ENCODE measurements around the gene ESPNL. TPM values are rescaled to one million over a fixed set of nuclear protein-coding genes. Genes with fewer than 3 reads are reported as not detected.

The ESPNL gene
- total and polyA plus RNA-seq, 10 donors, result 0.65 to 6.2 (median 1.7) TPM

DNA sequence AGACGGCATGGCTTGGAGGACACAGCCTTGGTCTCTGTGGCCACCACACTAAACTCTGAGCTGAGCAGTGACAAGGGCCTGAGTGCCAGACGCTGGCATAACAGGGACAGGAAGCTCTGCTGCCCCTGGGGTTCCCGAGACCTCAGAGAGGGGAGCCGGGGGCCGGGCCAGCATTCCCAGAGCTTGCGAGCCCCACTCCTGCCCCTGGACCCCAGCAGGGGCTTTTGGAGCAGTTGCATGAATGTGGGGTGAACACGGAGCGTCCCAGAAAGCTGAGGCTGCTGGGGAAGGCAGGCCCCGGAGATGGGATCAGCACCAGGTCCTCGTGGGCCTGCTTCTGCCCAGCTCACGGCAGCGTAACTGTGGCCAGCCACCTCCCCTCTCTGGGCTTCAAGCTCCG is 51.1 kb downstream of the ESPNL start:
- peaks cover 0 to 10% (median 0%) of the 10 kb centered on the region in 6 donors for H3K4me1 ChIP-seq
- no peak for DNase-seq
- H3K27ac ChIP-seq, result no peak overlapping the region
- no peaks in the 10 kb centered on the region for H3K9me3 ChIP-seq
- intact Hi-C loops (cut with DNase I; ENCODE audit: low total_unique reads), result no loop called here
- H3K4me3 ChIP-seq, result no peak overlapping the region
- no peaks in the 10 kb centered on the region for H3K27me3 ChIP-seq (replicated peaks in 1 of 7)
- 86 to 94% (median 91%) methylated on average over 7 to 13 of the region's 13 CpGs for WGBS, 5 donors
- H3K36me3 ChIP-seq, result no peaks in the 10 kb centered on the region
- no peak for TF ChIP-seq CTCF (IDR thresholded peaks at IDR 0.05 in 8 of 11, conservative IDR thresholded peaks at IDR 0.05 in 3 of 11)
- no peak for TF ChIP-seq POLR2AphosphoS5 (IDR thresholded peaks at IDR 0.05)
- no peak for TF ChIP-seq POLR2A (IDR thresholded peaks at IDR 0.05)

- no peaks in the 10 kb centered on the region for H3K9me3 ChIP-seq
- peaks cover 0 to 10% (median 0%) of the 10 kb centered on the region in 6 donors for H3K4me1 ChIP-seq
- intact Hi-C loops (cut with DNase I; ENCODE audit: low total_unique reads), result no loop called here
- no peaks in the 10 kb centered on the region for H3K36me3 ChIP-seq
- H3K27ac ChIP-seq, result no peak overlapping the region
- H3K4me3 ChIP-seq, result no peak overlapping the region
- DNase-seq, result no peak
- TF ChIP-seq POLR2AphosphoS5 (IDR thresholded peaks at IDR 0.05) (no peak), CTCF (IDR thresholded peaks at IDR 0.05 in 8 of 11, conservative IDR thresholded peaks at IDR 0.05 in 3 of 11) (no peak), POLR2A (IDR thresholded peaks at IDR 0.05) (no peak)
- 86 to 91% (median 86%) methylated on average over 14 to 16 of the region's 16 CpGs for WGBS, 5 donors
- no peaks in the 10 kb centered on the region for H3K27me3 ChIP-seq (replicated peaks in 1 of 7)
Observed at GRCh38 chr2:238151628-238152235, 51.6 kb downstream of the ESPNL start.

- 83 to 89% (median 87%) methylated on average over 22 of the region's 22 CpGs for WGBS, 5 donors
- Histone ChIP-seq H3K27ac (no peak overlapping the region), H3K9me3 (no peaks in the 10 kb centered on the region), H3K36me3 (no peaks in the 10 kb centered on the region), H3K4me3 (no peak overlapping the region), H3K27me3 (replicated peaks in 1 of 7) (peaks cover 0 to 6% (median 0%) of the 10 kb centered on the region in 7 donors), H3K4me1 (peaks cover 0 to 2% (median 0%) of the 10 kb centered on the region in 6 donors)
- DNase-seq, result no peak
- TF ChIP-seq POLR2AphosphoS5 (IDR thresholded peaks at IDR 0.05), result no peak
- TF ChIP-seq POLR2A (IDR thresholded peaks at IDR 0.05), result no peak
- no peak for TF ChIP-seq CTCF (IDR thresholded peaks at IDR 0.05 in 8 of 11, conservative IDR thresholded peaks at IDR 0.05 in 3 of 11)
- intact Hi-C loops (cut with DNase I; ENCODE audit: low total_unique reads), result no loop called here
Observed at GRCh38 chr2:238152771-238153688, 52.9 kb downstream of the ESPNL start.

GRCh38 chr2:238154570-238154969 is 54.4 kb downstream of the ESPNL start:
- Histone ChIP-seq H3K4me3 (no peak overlapping the region), H3K36me3 (no peaks in the 10 kb centered on the region), H3K27ac (no peak overlapping the region), H3K4me1 (peaks cover 0 to 13% (median 10%) of the 10 kb centered on the region in 6 donors), H3K27me3 (replicated peaks in 1 of 7) (peaks cover 0 to 22% (median 5%) of the 10 kb centered on the region in 7 donors), H3K9me3 (no peaks in the 10 kb centered on the region)
- intact Hi-C loops (cut with DNase I; ENCODE audit: low total_unique reads), result no loop called here
- no peak for DNase-seq
- TF ChIP-seq CTCF (IDR thresholded peaks at IDR 0.05 in 8 of 11, conservative IDR thresholded peaks at IDR 0.05 in 3 of 11) (no peak), POLR2AphosphoS5 (IDR thresholded peaks at IDR 0.05) (no peak), POLR2A (IDR thresholded peaks at IDR 0.05) (no peak)
- WGBS, 5 donors, result 94 to 96% (median 95%) methylated on average over 9 to 10 of the region's 10 CpGs

Measured in spleen (tissue), 11 donors.